Endothelial cell (in vitro differentiated cells): Measurements from ENCODE around the gene CMIP. TPM values are rescaled to one million over a fixed set of nuclear protein-coding genes. Genes with fewer than 3 reads are reported as not detected.

Source experiments
- DNase-seq: peaks from one replicate; pipeline ENCODE4 v3.0.0; 2021; ENCODE audit warnings: low spot score
- H3K27ac Mint-ChIP-seq: one replicate; pipeline ENCODE4 v1.8.0; 2021; ENCODE audit warnings: mixed read lengths, inconsistent platforms; ENCODE audit not compliant: unreplicated experiment
- H3K27me3 Mint-ChIP-seq: one replicate; pipeline ENCODE4 v1.8.0; 2021; ENCODE audit warnings: mild to moderate bottlenecking, moderate library complexity, mixed read lengths, inconsistent platforms; ENCODE audit not compliant: unreplicated experiment
- H3K36me3 Mint-ChIP-seq: one replicate; pipeline ENCODE4 v1.8.0; 2021; ENCODE audit warnings: mild to moderate bottlenecking, low read depth, mixed read lengths, inconsistent platforms; ENCODE audit not compliant: unreplicated experiment
- H3K4me1 Mint-ChIP-seq: one replicate; pipeline ENCODE4 v1.8.0; 2021; ENCODE audit warnings: mild to moderate bottlenecking, mixed read lengths, inconsistent platforms; ENCODE audit not compliant: unreplicated experiment
- H3K4me3 Mint-ChIP-seq: one replicate; pipeline ENCODE4 v1.8.0; 2021; ENCODE audit warnings: mild to moderate bottlenecking, mixed read lengths, inconsistent platforms; ENCODE audit not compliant: unreplicated experiment
- H3K9me3 Mint-ChIP-seq: one replicate; pipeline ENCODE4 v1.8.0; 2021; ENCODE audit warnings: mixed read lengths, inconsistent platforms; ENCODE audit not compliant: unreplicated experiment
- total RNA-seq: library from RNA; stranded (reverse); fragmentation: NEBNext Ultra II Directional; extraction: Animal tissue kit (Norgen Biotek cat#: 25700); gene quantifications from one replicate; pipeline ENCODE4 v1.2.1, GENCODE V29; 2021; ENCODE audit not compliant: unreplicated experiment
- TF ChIP-seq, protein P1 (sequence below): fragments of 200-600 bp; sonication (generic); IDR thresholded peaks from one replicate; pipeline ENCODE4 v1.5.0; 2021; ENCODE audit warnings: antibody characterized with exemption; ENCODE audit not compliant: unreplicated experiment

The CMIP gene
- total RNA-seq, 1 donor from 2014 or later: 98.9 TPM

DNA sequence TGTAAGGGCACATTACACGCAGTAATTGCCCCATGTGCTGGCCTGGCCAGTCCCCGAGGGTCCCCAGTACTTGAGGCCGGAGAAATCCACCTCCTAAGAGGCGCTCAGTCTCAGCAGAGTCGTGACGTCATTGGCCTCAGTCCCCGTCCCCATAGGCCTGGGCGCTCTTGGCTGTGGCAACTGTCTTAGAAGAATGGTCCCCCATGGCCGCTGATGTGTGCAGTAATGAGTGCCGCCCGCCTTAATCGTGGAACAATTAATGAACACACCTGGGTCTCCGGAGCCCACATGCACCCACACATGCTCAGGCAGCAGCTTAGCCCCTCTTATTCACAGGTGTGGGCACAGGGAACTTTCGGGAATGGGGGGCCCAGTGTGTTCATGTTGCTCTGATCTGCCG lies 248.0 kb downstream of the CMIP start:
- DNase-seq: no peak
- Mint-ChIP-seq H3K36me3 (peaks cover 40% of the 10 kb centered on the region), H3K4me3 (no peak overlapping the region), H3K27me3 (peaks cover 7% of the 10 kb centered on the region), H3K27ac (no peak overlapping the region), H3K9me3 (no peaks in the 10 kb centered on the region), H3K4me1 (peaks cover 21% of the 10 kb centered on the region)
- TF ChIP-seq, protein P1, sequence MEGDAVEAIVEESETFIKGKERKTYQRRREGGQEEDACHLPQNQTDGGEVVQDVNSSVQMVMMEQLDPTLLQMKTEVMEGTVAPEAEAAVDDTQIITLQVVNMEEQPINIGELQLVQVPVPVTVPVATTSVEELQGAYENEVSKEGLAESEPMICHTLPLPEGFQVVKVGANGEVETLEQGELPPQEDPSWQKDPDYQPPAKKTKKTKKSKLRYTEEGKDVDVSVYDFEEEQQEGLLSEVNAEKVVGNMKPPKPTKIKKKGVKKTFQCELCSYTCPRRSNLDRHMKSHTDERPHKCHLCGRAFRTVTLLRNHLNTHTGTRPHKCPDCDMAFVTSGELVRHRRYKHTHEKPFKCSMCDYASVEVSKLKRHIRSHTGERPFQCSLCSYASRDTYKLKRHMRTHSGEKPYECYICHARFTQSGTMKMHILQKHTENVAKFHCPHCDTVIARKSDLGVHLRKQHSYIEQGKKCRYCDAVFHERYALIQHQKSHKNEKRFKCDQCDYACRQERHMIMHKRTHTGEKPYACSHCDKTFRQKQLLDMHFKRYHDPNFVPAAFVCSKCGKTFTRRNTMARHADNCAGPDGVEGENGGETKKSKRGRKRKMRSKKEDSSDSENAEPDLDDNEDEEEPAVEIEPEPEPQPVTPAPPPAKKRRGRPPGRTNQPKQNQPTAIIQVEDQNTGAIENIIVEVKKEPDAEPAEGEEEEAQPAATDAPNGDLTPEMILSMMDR: no peak

DNA sequence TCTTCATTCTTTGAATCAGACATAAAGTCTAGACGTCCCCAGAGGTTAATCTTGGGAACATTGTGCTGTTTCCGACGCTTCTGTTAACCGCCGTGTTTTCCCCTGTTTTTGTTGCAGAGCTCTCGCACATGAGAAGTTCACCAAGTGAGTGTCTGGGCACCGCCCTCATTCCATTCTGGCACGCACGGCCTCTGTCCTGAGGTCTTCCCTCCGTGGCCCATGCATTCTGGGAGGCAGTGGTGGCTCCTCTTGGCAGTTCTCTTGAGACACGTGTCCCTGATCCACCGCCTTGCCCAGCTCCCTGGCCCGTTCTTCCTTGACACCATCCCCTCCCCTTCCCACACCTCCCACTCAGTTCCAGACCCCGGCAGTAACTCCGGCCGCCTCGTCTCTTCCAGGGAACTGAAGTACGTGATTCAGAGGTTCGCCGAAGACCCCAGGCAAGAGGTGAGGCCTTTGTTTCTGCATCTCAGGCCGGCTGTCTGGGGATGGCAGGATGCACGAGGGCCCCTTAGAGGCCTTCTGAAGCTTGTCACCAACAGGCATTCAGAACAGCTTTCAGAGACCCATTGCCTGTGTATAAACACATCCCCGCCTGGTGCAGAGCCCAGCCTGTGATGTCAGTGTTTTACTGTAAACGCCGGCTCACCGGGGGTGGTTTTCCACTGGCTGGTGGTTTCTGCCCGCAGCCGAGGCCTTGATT lies 248.6 kb downstream of the CMIP start:
- H3K27ac Mint-ChIP-seq: no peak overlapping the region
- TF ChIP-seq, protein P1: no peak

DNA sequence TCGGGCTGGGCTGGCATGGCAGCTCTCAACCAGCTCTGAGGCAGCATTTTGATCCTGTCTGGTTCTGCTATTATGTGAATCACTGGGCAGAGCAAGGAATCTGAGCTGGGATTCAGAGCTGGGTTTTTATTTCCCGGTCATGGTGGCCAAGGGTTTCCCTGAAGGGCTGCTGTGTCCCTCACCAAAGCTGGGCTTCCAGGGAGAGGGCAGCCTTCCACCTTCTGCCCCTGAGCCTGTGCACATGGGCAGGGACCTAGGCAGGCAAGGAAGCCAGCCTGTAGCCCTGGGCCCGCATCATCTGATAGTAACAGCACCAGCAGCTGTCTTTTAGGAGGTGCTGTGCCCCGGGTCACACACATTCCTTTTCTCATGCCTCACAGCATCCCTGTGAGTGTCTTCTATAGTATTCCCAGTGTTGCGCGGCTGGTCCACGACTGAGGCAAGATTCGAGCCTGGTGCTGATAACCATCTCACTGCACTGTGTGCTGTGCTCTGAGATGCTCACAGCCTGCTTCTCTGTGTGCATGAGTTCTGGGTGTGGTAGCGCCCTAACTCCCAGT lies 249.2 kb downstream of the CMIP start:
- DNase-seq: no peak
- Mint-ChIP-seq H3K27me3 (peaks cover 9% of the 10 kb centered on the region), H3K36me3 (peaks cover 40% of the 10 kb centered on the region), H3K4me1 (peaks cover 21% of the 10 kb centered on the region), H3K4me3 (no peak overlapping the region), H3K27ac (peak overlapping the region; percentile 64), H3K9me3 (no peaks in the 10 kb centered on the region)
- TF ChIP-seq, protein P1: no peak

More for the DNA sequence above, 248.6 kb downstream of the CMIP start:
- H3K36me3 Mint-ChIP-seq: peaks cover 40% of the 10 kb centered on the region
- no peak for DNase-seq
- peaks cover 21% of the 10 kb centered on the region for H3K4me1 Mint-ChIP-seq
- no peaks in the 10 kb centered on the region for H3K9me3 Mint-ChIP-seq
- peak overlapping the region; percentile 47 for H3K4me3 Mint-ChIP-seq
- H3K27me3 Mint-ChIP-seq: peaks cover 7% of the 10 kb centered on the region

DNA sequence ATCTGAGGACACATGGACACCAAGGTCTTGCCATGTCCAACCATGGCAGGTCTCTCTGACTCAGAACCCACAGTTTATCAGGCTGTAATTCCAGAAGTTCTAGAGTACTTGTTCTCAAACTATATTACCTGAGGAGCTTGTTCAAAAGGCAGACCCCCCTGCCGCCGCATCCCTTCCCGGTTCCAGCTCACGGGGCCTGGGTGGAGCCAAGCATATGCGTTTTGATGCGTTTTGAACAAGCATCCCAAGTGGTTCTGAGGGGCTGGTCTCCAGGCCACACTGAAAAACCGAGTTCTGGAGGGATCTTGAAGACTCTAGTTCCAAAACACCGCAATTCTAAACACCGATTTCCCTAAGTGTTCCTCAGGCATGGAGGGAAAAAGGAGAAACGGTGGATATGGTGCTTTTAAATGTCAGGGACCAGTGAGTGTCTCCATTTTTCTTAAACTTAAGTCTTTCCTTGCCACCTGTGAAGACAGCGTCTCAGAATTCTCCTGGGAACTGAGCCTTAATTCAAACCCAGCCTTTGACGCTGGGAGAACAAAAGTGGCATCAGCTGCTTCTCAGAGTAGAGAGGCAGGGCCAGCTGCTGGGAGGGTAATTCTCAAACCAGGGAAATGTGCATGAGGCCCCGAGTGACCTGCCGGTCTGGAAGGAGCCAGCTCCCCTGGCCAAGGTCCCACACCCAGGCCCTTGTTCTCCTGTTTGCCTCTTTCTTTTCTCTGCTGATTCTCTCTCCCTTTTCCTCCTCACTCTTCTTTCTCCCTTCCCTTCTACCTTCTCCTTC lies 250.1 kb downstream of the CMIP start:
- Mint-ChIP-seq H3K9me3 (no peaks in the 10 kb centered on the region), H3K27me3 (peaks cover 11% of the 10 kb centered on the region), H3K27ac (peak overlapping the region; percentile 64), H3K36me3 (peaks cover 40% of the 10 kb centered on the region), H3K4me3 (peak overlapping the region; percentile 66), H3K4me1 (peaks cover 21% of the 10 kb centered on the region)
- no peak for DNase-seq
- TF ChIP-seq, protein P1: no peak
